Esophagus muscularis mucosa (tissue), 4 donors: ENCODE measurements around the gene TMEM41B. TPM values are rescaled to one million over a fixed set of nuclear protein-coding genes. Genes with fewer than 3 reads are reported as not detected.
"Not testable (repeated sequence)": the region's sequence is repeated elsewhere in the genome, so short reads cannot be mapped to it uniquely, and the experiment has no call there.

Experiments used
- DNase-seq: peaks from one replicate; pipeline ENCODE4 v3.0.0-alpha.2; 2017; ENCODE audit errors: extremely low spot score
- H3K27ac ChIP-seq, 4 donors: fragments of 200-600 bp; sonication (generic); replicated peaks in 1 of 4; 1 replicate in 3 of 4; 2 replicates in 1 of 4; pipeline ENCODE4 v1.5.1; 2016 to 2019; ENCODE audit warnings: mild to moderate bottlenecking in 1 of 4
- H3K27me3 ChIP-seq, 4 donors: fragments of 200-600 bp; sonication (generic); one replicate each; pipeline versions ENCODE4 v1.5.1 to v1.6.0; 2016 to 2019
- H3K36me3 ChIP-seq, 4 donors: fragments of 200-600 bp; sonication (generic); one replicate each; pipeline ENCODE4 v1.5.1; 2016 to 2019
- H3K4me1 ChIP-seq, 4 donors: fragments of 200-600 bp; sonication (generic); one replicate each; pipeline ENCODE4 v1.5.1; 2016 to 2019
- H3K4me3 ChIP-seq, 4 donors: fragments of 200-600 bp; sonication (generic); 1 replicate in 2 of 4; 2 replicates in 2 of 4; pipeline ENCODE4 v1.5.1; 2016 to 2019; ENCODE audit warnings: mild to moderate bottlenecking in 4 of 4, moderate library complexity in 1 of 4
- H3K9me3 ChIP-seq, 4 donors: fragments of 200-600 bp; sonication (generic); 1 replicate in 3 of 4; 2 replicates in 1 of 4; pipeline ENCODE4 v1.5.1; 2016 to 2019
- EP300 ChIP-seq: sonication (generic); formaldehyde crosslinking; IDR thresholded peaks from one replicate; pipeline ENCODE4 v1.6.1; 2017; ENCODE audit warnings: antibody characterized with exemption
- POLR2A ChIP-seq: fragments of 450-650 bp; IDR thresholded peaks from one replicate; pipeline ENCODE4 v1.6.1; 2017; ENCODE audit warnings: antibody characterized with exemption, moderate library complexity, mild to moderate bottlenecking, low read depth
- POLR2AphosphoS5 ChIP-seq, 2 donors: sonication (generic); formaldehyde crosslinking; IDR thresholded peaks; one replicate each; pipeline ENCODE4 v1.6.1; 2017; ENCODE audit warnings: antibody characterized with exemption in 2 of 2
- WGBS: methylation state at CpG from one replicate; pipeline ENCODE4 v1.1.5; 2018; 5-methylcytosine and 5-hydroxymethylcytosine counted together
- intact Hi-C: fragments of 100-400 bp; cut with DNase I; formaldehyde crosslinking; loops from one replicate; pipeline ENCODE4 v1.15.1; 2023
- total RNA-seq, 4 donors: library from RNA; depleted of rRNA; stranded (reverse); fragments of >200 nt; gene quantifications; one replicate each; pipeline versions ENCODE4 v1.1.0 to v1.2.1, GENCODE V29; 2016
- TF ChIP-seq, protein P1 (sequence below), 3 experiments: fragments of 200-600 bp in 2 of 3; fragments of 450-650 bp in 1 of 3; sonication (generic) in 2 of 3; IDR thresholded peaks; one replicate each; pipeline ENCODE4 v1.5.1; 2017 to 2019; ENCODE audit warnings: antibody characterized with exemption in 3 of 3, mild to moderate bottlenecking in 2 of 3, moderate library complexity in 1 of 3

TMEM41B gene
- total RNA-seq, 4 donors from 2014 or later, result 13.3 to 21.1 (median 17.4) TPM

DNA sequence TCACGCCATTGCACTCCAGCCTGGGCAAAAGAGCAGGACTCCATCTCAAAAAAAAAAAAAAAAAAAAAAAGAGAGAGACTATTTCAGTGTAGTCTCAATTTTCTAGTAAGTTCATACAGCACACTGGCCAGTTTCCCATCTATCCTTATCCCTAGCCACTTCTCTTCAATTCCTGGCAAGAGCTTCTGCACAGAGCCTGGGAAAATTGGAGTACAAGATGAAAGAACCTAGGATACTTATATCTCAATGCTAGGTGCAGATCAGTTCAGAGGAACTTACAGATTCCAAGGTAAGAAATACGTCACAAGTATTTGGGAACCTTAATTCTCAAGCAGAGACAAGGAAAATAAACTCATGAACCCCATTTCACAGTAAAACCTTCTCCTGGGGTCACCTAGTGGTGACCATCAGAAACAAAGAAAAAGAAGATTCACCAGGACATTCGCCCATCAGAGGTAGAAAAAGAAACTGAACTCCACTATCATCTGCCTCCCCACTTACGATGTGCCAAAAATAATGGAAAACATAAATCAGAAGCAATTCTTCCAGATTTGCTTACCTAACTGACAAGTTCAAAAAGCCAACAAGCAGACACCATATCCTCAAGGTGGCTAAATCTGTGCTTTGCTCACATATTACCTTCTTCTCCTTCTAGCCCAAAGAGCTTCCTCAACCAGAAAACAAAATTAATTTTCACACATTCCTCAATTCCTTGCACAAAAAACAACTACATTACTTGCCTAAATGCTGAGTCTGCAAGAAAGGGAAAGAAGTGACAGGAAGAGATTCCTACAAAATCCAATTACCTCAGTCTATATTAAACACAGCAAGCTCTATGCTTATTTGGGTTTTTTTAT lies 54.2 kb downstream of the TMEM41B start:
- no peak overlapping the region for H3K27ac ChIP-seq
- no peaks in the 10 kb centered on the region for H3K27me3 ChIP-seq
- WGBS, result 45% methylated on average over 4 of the region's 4 CpGs
- H3K36me3 ChIP-seq, result peaks cover 0 to 7% (median 6%) of the 10 kb centered on the region in 4 donors
- intact Hi-C loops, result loop anchor here (5.0 to 10.0 kb wide), 2 partner anchors 125 to 202 kb away; partner anchors contain the start of genes IPO7 and ZNF143
- DNase-seq, result no peak
- TF ChIP-seq, protein P1, sequence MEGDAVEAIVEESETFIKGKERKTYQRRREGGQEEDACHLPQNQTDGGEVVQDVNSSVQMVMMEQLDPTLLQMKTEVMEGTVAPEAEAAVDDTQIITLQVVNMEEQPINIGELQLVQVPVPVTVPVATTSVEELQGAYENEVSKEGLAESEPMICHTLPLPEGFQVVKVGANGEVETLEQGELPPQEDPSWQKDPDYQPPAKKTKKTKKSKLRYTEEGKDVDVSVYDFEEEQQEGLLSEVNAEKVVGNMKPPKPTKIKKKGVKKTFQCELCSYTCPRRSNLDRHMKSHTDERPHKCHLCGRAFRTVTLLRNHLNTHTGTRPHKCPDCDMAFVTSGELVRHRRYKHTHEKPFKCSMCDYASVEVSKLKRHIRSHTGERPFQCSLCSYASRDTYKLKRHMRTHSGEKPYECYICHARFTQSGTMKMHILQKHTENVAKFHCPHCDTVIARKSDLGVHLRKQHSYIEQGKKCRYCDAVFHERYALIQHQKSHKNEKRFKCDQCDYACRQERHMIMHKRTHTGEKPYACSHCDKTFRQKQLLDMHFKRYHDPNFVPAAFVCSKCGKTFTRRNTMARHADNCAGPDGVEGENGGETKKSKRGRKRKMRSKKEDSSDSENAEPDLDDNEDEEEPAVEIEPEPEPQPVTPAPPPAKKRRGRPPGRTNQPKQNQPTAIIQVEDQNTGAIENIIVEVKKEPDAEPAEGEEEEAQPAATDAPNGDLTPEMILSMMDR (IDR thresholded peaks at IDR 0.05), result peak in 2 of 3 experiments; percentile 20 to 23
- TF ChIP-seq EP300 (no peak), POLR2A (no peak), POLR2AphosphoS5 (IDR thresholded peaks at IDR 0.05) (no peak)
- H3K4me3 ChIP-seq, result no peak overlapping the region
- H3K4me1 ChIP-seq, result peaks cover 36 to 47% (median 40%) of the 10 kb centered on the region in 4 donors
- no peaks in the 10 kb centered on the region for H3K9me3 ChIP-seq

DNA sequence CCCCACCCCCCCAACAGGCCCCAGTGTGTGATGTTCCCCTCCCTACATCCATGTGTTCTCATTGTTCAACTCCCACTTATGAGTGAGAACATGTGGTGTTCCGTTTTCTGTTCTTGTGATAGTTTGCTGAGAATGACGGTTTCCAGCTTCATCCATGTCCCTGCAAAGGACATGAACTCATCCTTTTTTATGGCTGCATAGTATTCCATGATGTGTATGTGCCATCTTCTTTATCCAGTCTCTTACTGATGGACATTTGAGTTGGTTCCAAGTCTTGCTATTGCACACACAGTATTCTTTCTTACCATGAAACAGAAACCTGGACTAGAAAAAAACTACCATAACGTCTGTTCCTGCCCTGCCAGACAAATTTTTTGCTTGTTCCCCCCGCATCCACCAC lies 56.1 kb downstream of the TMEM41B start:
- H3K27me3 ChIP-seq, intact Hi-C loops, DNase-seq, H3K27ac ChIP-seq, H3K9me3 ChIP-seq, H3K4me3 ChIP-seq: not testable (repeated sequence)
- WGBS, result 98% methylated on average over 4 of the region's 4 CpGs
- Histone ChIP-seq H3K4me1 (peaks cover 39 to 52% (median 45%) of the 10 kb centered on the region in 4 donors), H3K36me3 (peaks cover 0 to 13% (median 8%) of the 10 kb centered on the region in 4 donors)

DNA sequence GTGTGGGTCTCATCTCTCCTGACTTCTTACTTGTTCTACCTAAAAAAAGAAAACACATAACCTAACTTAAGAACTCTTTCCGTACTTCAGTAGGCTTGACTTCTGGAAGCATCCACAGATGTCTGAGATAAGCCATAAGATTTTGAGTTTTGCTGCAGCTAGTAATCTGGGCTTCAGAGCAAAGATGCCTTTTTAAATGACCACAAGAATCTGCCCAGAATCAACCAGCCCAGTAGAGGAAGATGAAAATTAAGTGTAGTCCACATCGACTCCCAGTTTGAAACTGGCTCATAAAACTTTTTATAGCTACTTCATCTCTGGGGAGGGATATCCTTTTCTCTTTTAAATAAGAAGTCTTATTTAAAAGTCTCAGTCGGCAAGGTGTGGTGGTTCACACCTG lies 60.0 kb downstream of the TMEM41B start:
- Histone ChIP-seq H3K4me1 (peaks cover 23 to 47% (median 40%) of the 10 kb centered on the region in 4 donors), H3K27me3 (no peaks in the 10 kb centered on the region), H3K27ac (no peak overlapping the region), H3K36me3 (peaks cover 0 to 13% (median 8%) of the 10 kb centered on the region in 4 donors), H3K9me3 (no peaks in the 10 kb centered on the region), H3K4me3 (no peak overlapping the region)
- intact Hi-C loops, result no loop called here
- TF ChIP-seq POLR2AphosphoS5 (IDR thresholded peaks at IDR 0.05) (no peak), EP300 (no peak)
- TF ChIP-seq, protein P1 (IDR thresholded peaks at IDR 0.05), result no peak
- WGBS, result 90% methylated on average over 3 of the region's 3 CpGs
- no peak for DNase-seq

DNA sequence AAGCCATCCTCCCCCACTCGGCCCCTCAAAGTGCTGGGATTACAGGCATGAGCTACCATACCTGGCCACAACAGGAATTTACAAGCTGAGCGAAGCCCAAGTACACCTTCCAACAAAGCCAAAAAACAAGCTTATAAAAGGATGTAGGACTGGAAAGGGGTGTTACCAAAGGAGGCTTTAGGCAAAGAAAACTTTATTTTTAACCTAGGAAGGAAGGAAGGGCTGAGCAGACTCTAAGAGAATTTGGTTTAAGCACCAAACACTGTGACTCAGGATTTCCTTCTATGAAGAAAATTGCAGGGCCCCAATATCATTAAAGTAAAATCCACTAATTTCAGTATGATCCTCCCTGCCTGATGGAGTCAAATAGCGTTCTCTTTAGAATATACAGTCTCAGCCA lies 61.3 kb downstream of the TMEM41B start:
- Histone ChIP-seq H3K4me3 (no peak overlapping the region), H3K27me3 (no peaks in the 10 kb centered on the region), H3K4me1 (peaks cover 23 to 47% (median 39%) of the 10 kb centered on the region in 4 donors), H3K27ac (peak overlapping the region in 2 of 4 donors; percentile 18 to 30), H3K36me3 (peaks cover 0 to 13% (median 8%) of the 10 kb centered on the region in 4 donors), H3K9me3 (no peaks in the 10 kb centered on the region)
- DNase-seq, result no peak
- no peak for TF ChIP-seq EP300
- TF ChIP-seq POLR2A, result no peak
- TF ChIP-seq POLR2AphosphoS5 (IDR thresholded peaks at IDR 0.05), result no peak
- TF ChIP-seq, protein P1 (IDR thresholded peaks at IDR 0.05), result no peak
- WGBS, result 65% methylated on average over 3 of the region's 3 CpGs
- intact Hi-C loops, result no loop called here

DNA sequence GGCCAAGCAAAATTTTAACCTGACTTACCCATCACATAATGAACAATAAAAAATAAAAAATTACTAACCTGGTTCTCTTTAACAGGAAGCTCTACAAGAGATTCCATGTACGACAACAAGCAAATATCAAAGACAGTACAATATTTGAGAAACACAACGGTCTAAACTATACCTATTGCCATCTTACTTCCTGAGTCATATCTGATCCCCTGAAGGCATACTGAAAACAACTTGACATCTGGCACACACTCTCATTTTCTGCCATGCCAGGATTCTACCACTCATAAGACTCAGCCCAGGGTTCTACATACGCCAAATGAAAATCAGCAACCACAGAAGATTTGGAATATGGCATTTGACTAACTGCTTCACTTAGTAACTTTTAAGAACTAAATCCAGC lies 63.1 kb downstream of the TMEM41B start:
- Histone ChIP-seq H3K27ac (no peak overlapping the region), H3K4me1 (peaks cover 23 to 50% (median 37%) of the 10 kb centered on the region in 4 donors), H3K4me3 (no peak overlapping the region), H3K27me3 (no peaks in the 10 kb centered on the region), H3K36me3 (peaks cover 0 to 13% (median 8%) of the 10 kb centered on the region in 4 donors), H3K9me3 (no peaks in the 10 kb centered on the region)
- 84% methylated on average over 3 of the region's 3 CpGs for WGBS
- DNase-seq, result no peak
- intact Hi-C loops, result no loop called here
- no peak for TF ChIP-seq POLR2A
- no peak for TF ChIP-seq POLR2AphosphoS5 (IDR thresholded peaks at IDR 0.05)
- TF ChIP-seq, protein P1 (IDR thresholded peaks at IDR 0.05), result no peak
- TF ChIP-seq EP300, result no peak
